CD4-positive, alpha-beta T cell treated with Interleukin-10 for 1 hour (primary cell): ENCODE results near the gene OR2A1.
A peak's percentile ranks its signal among the peaks of the same experiment; 100 is the strongest.
"Not testable (repeated sequence)": the region's sequence is repeated elsewhere in the genome, so short reads cannot be mapped to it uniquely, and the experiment has no call there.

ENCODE experiments used
- DNase-seq: peaks from one replicate; pipeline ENCODE4 v3.0.0-alpha.2; 2020

OR2A1 gene

GRCh38 chr7:144311872-144312469, at the start of gene OR2A1:
OR2A1 (plus strand) TSS chr7:144312419; CDS start chr7:144318125, 5,706 bp downstream.
- DNase-seq: not testable (repeated sequence)

GRCh38 chr7:144264692-144265091, 47.5 kb upstream of the OR2A1 start, which contains the start of gene OR2A7:
OR2A7 (minus strand) TSS chr7:144264792; CDS start chr7:144259628, 5,164 bp downstream.
- not testable (repeated sequence) for DNase-seq

- DNase-seq: not testable (repeated sequence)
Measured at GRCh38 chr7:144269188-144269587, 43.0 kb upstream of the OR2A1 start, which contains the start of gene CTAGE8. CTAGE8 (minus strand) TSS chr7:144269288; CDS start chr7:144269250, 38 bp downstream.

- not testable (repeated sequence) for DNase-seq
Measured at GRCh38 chr7:144275281-144275680, 36.9 kb upstream of the OR2A1 start.

- not testable (repeated sequence) for DNase-seq
Measured at GRCh38 chr7:144280010-144280409, 32.2 kb upstream of the OR2A1 start.

- not testable (repeated sequence) for DNase-seq
Measured at GRCh38 chr7:144281981-144282380, 30.2 kb upstream of the OR2A1 start.

GRCh38 chr7:144282490-144282889, 29.7 kb upstream of the OR2A1 start:
- not testable (repeated sequence) for DNase-seq

GRCh38 chr7:144283716-144284115, 28.5 kb upstream of the OR2A1 start:
- DNase-seq: not testable (repeated sequence)

- not testable (repeated sequence) for DNase-seq
Measured at GRCh38 chr7:144287171-144287784, 24.9 kb upstream of the OR2A1 start.

GRCh38 chr7:144291607-144292006, 20.6 kb upstream of the OR2A1 start:
- not testable (repeated sequence) for DNase-seq

- not testable (repeated sequence) for DNase-seq
Measured at GRCh38 chr7:144292384-144293161, 19.6 kb upstream of the OR2A1 start.

- DNase-seq: peak; percentile 13
Measured at GRCh38 chr7:144293794-144294499, 18.3 kb upstream of the OR2A1 start.

- not testable (repeated sequence) for DNase-seq
Measured at GRCh38 chr7:144302578-144303303, 9.5 kb upstream of the OR2A1 start.

- not testable (repeated sequence) for DNase-seq
Measured at GRCh38 chr7:144303607-144304006, 8.6 kb upstream of the OR2A1 start.

- DNase-seq: not testable (repeated sequence)
Measured at GRCh38 chr7:144305156-144305555, 7.1 kb upstream of the OR2A1 start.

GRCh38 chr7:144309702-144310101, 2.5 kb upstream of the OR2A1 start:
- DNase-seq: not testable (repeated sequence)

GRCh38 chr7:144311218-144311617, 1.0 kb upstream of the OR2A1 start:
- DNase-seq: not testable (repeated sequence)

GRCh38 chr7:144317537-144317936, 5.3 kb downstream of the OR2A1 start:
- DNase-seq: not testable (repeated sequence)

- DNase-seq: not testable (repeated sequence)
Measured at GRCh38 chr7:144319547-144319946, 7.3 kb downstream of the OR2A1 start.

GRCh38 chr7:144321677-144322206, 9.5 kb downstream of the OR2A1 start:
- not testable (repeated sequence) for DNase-seq

- not testable (repeated sequence) for DNase-seq
Measured at GRCh38 chr7:144323359-144323758, 11.1 kb downstream of the OR2A1 start.

GRCh38 chr7:144325868-144326267, 13.6 kb downstream of the OR2A1 start:
- not testable (repeated sequence) for DNase-seq
